Glutamatergic neuron (in vitro differentiated cells): ENCODE measurements around the gene VEPH1. TPM values are rescaled to one million over a fixed set of nuclear protein-coding genes. Genes with fewer than 3 reads are reported as not detected.

Source experiments
- DNase-seq: peaks from one replicate; pipeline ENCODE4 v3.0.0; 2022
- H3K27ac Mint-ChIP-seq: one replicate; pipeline ENCODE4 v1.8.0; 2020; ENCODE audit warnings: mild to moderate bottlenecking, mixed read lengths, inconsistent platforms; ENCODE audit not compliant: unreplicated experiment
- H3K27me3 Mint-ChIP-seq: one replicate; pipeline ENCODE4 v1.8.0; 2020; ENCODE audit warnings: mild to moderate bottlenecking, moderate library complexity, mixed read lengths, inconsistent platforms; ENCODE audit not compliant: unreplicated experiment
- H3K36me3 Mint-ChIP-seq: one replicate; pipeline ENCODE4 v1.8.0; 2020; ENCODE audit warnings: mild to moderate bottlenecking, mixed read lengths, inconsistent platforms; ENCODE audit not compliant: unreplicated experiment
- H3K4me1 Mint-ChIP-seq: one replicate; pipeline ENCODE4 v1.8.0; 2020; ENCODE audit warnings: mild to moderate bottlenecking, low read depth, mixed read lengths, inconsistent platforms; ENCODE audit not compliant: unreplicated experiment
- H3K4me3 Mint-ChIP-seq: one replicate; pipeline ENCODE4 v1.8.0; 2020; ENCODE audit warnings: mild to moderate bottlenecking, mixed read lengths, inconsistent platforms; ENCODE audit not compliant: unreplicated experiment
- H3K9me3 Mint-ChIP-seq: one replicate; pipeline ENCODE4 v1.8.0; 2020; ENCODE audit warnings: mild to moderate bottlenecking, moderate library complexity, mixed read lengths, inconsistent platforms; ENCODE audit not compliant: unreplicated experiment
- CTCF ChIP-seq: fragments of 200-600 bp; sonication (generic); IDR thresholded peaks from one replicate; pipeline ENCODE4 v1.5.0; 2021; ENCODE audit not compliant: partially characterized antibody, unreplicated experiment
- total RNA-seq: library from RNA; stranded (reverse); fragmentation: NEBNext Ultra II Directional; extraction: Animal tissue kit (Norgen Biotek cat#: 25700); gene quantifications from one replicate; pipeline ENCODE4 v1.2.1, GENCODE V29; 2021; ENCODE audit not compliant: unreplicated experiment

The VEPH1 gene
- total RNA-seq, 1 donor from 2014 or later, result 9.3 TPM

GRCh38 chr3:157542711-157543500 is 39.7 kb upstream of the VEPH1 start:
- Mint-ChIP-seq H3K27me3 (peaks cover 4% of the 10 kb centered on the region), H3K4me3 (peak overlapping the region; percentile 88), H3K9me3 (peaks cover 5% of the 10 kb centered on the region), H3K4me1 (peaks cover 3% of the 10 kb centered on the region), H3K36me3 (peaks cover 6% of the 10 kb centered on the region), H3K27ac (peak overlapping the region; percentile 41)
- DNase-seq, result peak; percentile 66
- peak; percentile 39 for TF ChIP-seq CTCF

GRCh38 chr3:157541506-157542236 is 38.5 kb upstream of the VEPH1 start:
- H3K36me3 Mint-ChIP-seq, result peaks cover 6% of the 10 kb centered on the region
- peaks cover 3% of the 10 kb centered on the region for H3K4me1 Mint-ChIP-seq
- DNase-seq, result no peak

GRCh38 chr3:157540656-157541055 is 37.4 kb upstream of the VEPH1 start:
- no peak for TF ChIP-seq CTCF
- Mint-ChIP-seq H3K36me3 (peaks cover 13% of the 10 kb centered on the region), H3K27ac (no peak overlapping the region), H3K4me1 (peaks cover 3% of the 10 kb centered on the region), H3K27me3 (peaks cover 6% of the 10 kb centered on the region), H3K4me3 (no peak overlapping the region), H3K9me3 (peaks cover 5% of the 10 kb centered on the region)
- no peak for DNase-seq

More at GRCh38 chr3:157541506-157542236, 38.5 kb upstream of the VEPH1 start:
- TF ChIP-seq CTCF, result no peak
- Mint-ChIP-seq H3K9me3 (peaks cover 5% of the 10 kb centered on the region), H3K27ac (no peak overlapping the region), H3K4me3 (no peak overlapping the region), H3K27me3 (peaks cover 6% of the 10 kb centered on the region)

- DNase-seq, result no peak
- Mint-ChIP-seq H3K27me3 (peaks cover 4% of the 10 kb centered on the region), H3K9me3 (no peaks in the 10 kb centered on the region), H3K27ac (no peak overlapping the region), H3K4me3 (no peak overlapping the region), H3K4me1 (no peaks in the 10 kb centered on the region), H3K36me3 (peaks cover 7% of the 10 kb centered on the region)
- TF ChIP-seq CTCF, result no peak
These were observed 32.5 kb upstream of the VEPH1 start for GRCh38 chr3:157535667-157536066.

- H3K27me3 Mint-ChIP-seq, result peaks cover 4% of the 10 kb centered on the region
- DNase-seq, result no peak
- no peak overlapping the region for H3K27ac Mint-ChIP-seq
- no peak for TF ChIP-seq CTCF
- H3K4me3 Mint-ChIP-seq, result no peak overlapping the region
- peaks cover 7% of the 10 kb centered on the region for H3K36me3 Mint-ChIP-seq
- no peaks in the 10 kb centered on the region for H3K4me1 Mint-ChIP-seq
- H3K9me3 Mint-ChIP-seq, result no peaks in the 10 kb centered on the region
These were observed 31.5 kb upstream of the VEPH1 start for GRCh38 chr3:157534725-157535161.
